ENCODE data around the gene C9orf152. TPM values are rescaled to one million over a fixed set of nuclear protein-coding genes. Genes with fewer than 3 reads are reported as not detected.

C9orf152 gene
- total and polyA plus RNA-seq, 12 donors = 0.13 TPM; not detected in 11

DNA sequence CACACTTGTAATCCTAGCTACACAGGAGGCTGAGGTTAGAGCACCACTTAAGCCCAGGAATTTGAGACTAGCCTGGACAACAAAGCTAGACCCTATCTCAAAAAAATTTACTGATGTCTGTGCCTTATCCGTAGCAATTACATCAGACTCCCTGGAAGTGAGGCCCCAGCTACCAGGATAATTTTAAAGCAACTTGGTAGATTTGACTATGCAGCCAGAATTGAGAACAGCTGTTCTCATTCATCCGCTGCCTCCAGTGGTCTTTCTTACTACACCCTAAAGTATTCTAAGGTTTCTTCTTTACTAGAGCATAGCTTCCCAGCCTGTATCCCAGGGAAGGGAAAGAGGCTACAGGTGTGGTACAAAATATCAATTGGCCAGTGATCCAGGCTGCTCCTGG, 20.4 kb upstream of the C9orf152 start:
- Histone ChIP-seq H3K36me3 (replicated peaks in 1 of 2) (no peaks in the 10 kb centered on the region), H3K27ac (no peak overlapping the region), H3K27me3 (no peaks in the 10 kb centered on the region), H3K4me3 (no peak overlapping the region), H3K4me1 (replicated peaks in 1 of 2) (no peaks in the 10 kb centered on the region), H3K9me3 (replicated peaks in 1 of 3) (no peaks in the 10 kb centered on the region)
- no peak for TF ChIP-seq POLR2A (IDR thresholded peaks at IDR 0.05)
- TF ChIP-seq, protein P1, sequence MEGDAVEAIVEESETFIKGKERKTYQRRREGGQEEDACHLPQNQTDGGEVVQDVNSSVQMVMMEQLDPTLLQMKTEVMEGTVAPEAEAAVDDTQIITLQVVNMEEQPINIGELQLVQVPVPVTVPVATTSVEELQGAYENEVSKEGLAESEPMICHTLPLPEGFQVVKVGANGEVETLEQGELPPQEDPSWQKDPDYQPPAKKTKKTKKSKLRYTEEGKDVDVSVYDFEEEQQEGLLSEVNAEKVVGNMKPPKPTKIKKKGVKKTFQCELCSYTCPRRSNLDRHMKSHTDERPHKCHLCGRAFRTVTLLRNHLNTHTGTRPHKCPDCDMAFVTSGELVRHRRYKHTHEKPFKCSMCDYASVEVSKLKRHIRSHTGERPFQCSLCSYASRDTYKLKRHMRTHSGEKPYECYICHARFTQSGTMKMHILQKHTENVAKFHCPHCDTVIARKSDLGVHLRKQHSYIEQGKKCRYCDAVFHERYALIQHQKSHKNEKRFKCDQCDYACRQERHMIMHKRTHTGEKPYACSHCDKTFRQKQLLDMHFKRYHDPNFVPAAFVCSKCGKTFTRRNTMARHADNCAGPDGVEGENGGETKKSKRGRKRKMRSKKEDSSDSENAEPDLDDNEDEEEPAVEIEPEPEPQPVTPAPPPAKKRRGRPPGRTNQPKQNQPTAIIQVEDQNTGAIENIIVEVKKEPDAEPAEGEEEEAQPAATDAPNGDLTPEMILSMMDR (IDR thresholded peaks at IDR 0.05) = no peak
- intact Hi-C loops (cut with DNase I) = no loop called here
- WGBS, 4 donors = 75 to 88% (median 85%) methylated on average over 2 of the region's 2 CpGs
- no peak for DNase-seq

DNA sequence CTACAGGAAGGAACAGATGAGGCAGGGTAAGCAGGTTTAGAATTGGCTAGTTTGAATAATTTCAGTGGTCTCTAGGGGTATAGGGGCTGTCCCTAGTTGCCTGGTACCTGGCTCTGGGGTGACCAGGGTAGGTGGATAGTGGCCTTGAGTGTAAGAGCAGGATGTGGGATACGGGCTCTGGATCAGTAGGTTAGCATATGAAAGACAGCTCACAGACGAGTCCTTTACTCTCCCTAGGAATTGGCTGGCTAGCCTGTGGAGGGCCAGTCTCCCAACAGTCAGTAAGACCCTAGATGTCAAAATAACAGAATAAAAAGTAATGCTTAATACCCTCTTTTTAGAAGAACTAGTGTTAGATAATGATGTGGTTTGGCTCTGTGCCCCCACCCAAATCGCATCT, 16.6 kb upstream of the C9orf152 start:
- no peak for TF ChIP-seq POLR2A (IDR thresholded peaks at IDR 0.05)
- TF ChIP-seq, protein P1 (IDR thresholded peaks at IDR 0.05) = no peak
- DNase-seq = no peak
- intact Hi-C loops (cut with DNase I) = no loop called here
- H3K9me3 ChIP-seq (replicated peaks in 1 of 3) = no peaks in the 10 kb centered on the region
- no peaks in the 10 kb centered on the region for H3K27me3 ChIP-seq
- no peaks in the 10 kb centered on the region for H3K4me1 ChIP-seq (replicated peaks in 1 of 2)
- no peaks in the 10 kb centered on the region for H3K36me3 ChIP-seq (replicated peaks in 1 of 2)
- no peak overlapping the region for H3K4me3 ChIP-seq
- WGBS, 4 donors = 69 to 86% (median 84%) methylated on average over 3 of the region's 3 CpGs
- H3K27ac ChIP-seq = no peak overlapping the region

DNA sequence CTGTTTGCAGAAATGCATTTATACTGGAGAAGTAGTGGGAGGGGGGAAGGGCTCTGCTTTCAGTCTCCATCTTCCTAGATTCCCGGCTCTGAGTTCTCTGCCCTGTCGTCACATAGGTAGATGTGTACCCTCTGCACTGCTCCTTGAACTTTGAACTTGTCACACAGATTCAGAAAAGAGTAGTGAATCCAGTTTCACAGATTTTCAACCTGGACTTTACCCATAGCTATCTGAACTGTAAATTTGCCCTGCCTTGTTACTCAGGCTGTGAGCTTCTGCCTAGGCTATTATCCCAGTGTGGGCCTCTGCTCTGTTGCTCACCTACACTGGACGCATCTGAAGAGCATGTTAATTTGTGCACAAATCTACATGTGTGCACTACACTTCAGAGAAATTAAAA, 12.8 kb upstream of the C9orf152 start:
- no peak overlapping the region for H3K27ac ChIP-seq
- no peaks in the 10 kb centered on the region for H3K27me3 ChIP-seq
- no peak for DNase-seq
- no peak overlapping the region for H3K4me3 ChIP-seq
- TF ChIP-seq POLR2A (IDR thresholded peaks at IDR 0.05) = no peak
- TF ChIP-seq, protein P1 (IDR thresholded peaks at IDR 0.05) = no peak
- H3K4me1 ChIP-seq (replicated peaks in 1 of 2) = no peaks in the 10 kb centered on the region
- no peaks in the 10 kb centered on the region for H3K36me3 ChIP-seq (replicated peaks in 1 of 2)
- intact Hi-C loops (cut with DNase I) = no loop called here
- WGBS, 4 donors = 90 to 96% (median 96%) methylated on average over 3 of the region's 3 CpGs
- H3K9me3 ChIP-seq (replicated peaks in 1 of 3) = no peaks in the 10 kb centered on the region

DNA sequence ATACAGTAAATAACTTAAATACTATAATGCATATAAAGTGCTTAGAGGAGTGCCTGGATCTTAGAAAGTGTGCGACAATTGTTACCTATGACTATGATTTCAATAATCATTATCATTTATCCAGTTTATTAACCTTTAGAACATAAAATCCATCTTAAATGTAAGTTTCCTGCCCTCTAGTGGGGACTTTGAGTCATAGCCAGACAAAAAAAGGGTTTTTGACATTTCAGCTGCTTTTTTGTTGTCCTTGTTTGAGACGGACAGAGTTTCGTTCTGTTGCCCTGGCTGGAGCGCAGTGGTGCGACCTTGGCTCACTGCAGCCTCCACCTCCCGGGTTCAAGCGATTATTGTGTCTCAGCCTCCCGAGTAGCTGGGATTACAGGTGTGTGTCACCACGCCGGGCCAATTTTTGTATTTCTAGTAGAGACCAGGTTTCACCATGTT, 9.7 kb upstream of the C9orf152 start:
- no peaks in the 10 kb centered on the region for H3K4me1 ChIP-seq (replicated peaks in 1 of 2)
- H3K4me3 ChIP-seq = no peak overlapping the region
- WGBS, 4 donors = 21 to 24% (median 23%) methylated on average over 10 of the region's 10 CpGs
- no peaks in the 10 kb centered on the region for H3K9me3 ChIP-seq (replicated peaks in 1 of 3)
- no peaks in the 10 kb centered on the region for H3K36me3 ChIP-seq (replicated peaks in 1 of 2)
- intact Hi-C loops (cut with DNase I) = loop anchor here in 1 of 2 donors (5.0 kb wide), 1 partner anchor 35 kb away; no protein-coding TSS in a partner anchor
- peak in 2 of 7 donors; percentile 28 to 30 for DNase-seq
- TF ChIP-seq POLR2A (IDR thresholded peaks at IDR 0.05) = no peak
- TF ChIP-seq, protein P1 (IDR thresholded peaks at IDR 0.05) = peak; percentile 55 to 81 (median 73)
- no peak overlapping the region for H3K27ac ChIP-seq
- H3K27me3 ChIP-seq = no peaks in the 10 kb centered on the region

Measured in adrenal gland (tissue), 12 donors.